ENCODE results near the gene SMIM22.

DNA sequence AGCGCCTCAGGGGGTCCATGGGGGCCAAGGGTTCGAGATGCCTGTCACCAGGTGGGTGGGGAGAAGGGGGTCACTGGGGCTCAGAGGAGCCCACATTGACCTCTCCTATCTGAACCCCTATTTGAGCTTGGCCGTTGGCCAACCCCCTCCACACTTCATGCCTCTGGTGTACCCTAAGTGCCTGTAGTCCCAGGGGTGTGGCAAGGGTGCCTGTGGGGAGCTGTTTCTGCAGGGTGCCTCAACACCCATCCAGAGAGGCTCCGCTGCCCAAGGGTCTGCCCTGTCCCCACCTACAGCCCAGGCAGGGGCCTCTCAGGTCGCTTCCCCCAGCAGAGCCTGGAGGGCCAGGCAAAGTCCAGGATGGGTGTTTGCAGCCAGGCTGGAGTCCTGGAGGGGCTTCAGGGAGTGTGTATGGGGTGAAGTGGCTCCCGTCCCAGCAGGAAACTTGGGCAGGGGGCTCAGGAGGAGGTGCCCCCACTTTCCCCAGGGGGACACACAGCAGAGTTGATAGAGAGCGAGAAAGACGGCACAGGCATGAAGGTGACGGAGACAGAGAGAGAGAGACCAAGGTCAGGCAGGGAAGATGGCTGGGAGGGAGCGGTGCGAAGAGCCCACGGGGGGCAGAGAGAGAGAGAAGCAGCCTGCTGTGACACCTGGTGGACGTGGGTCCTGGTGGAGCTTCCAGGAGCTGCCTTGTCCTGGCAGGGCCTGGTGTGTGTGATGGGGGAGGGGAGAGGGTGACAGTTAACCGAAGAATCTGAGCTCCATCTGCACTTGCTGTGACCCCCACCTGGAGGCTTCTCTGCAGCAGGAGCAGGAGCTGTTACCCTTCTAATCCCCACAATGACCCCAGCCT is 7.3 kb upstream of the SMIM22 start, which contains the start of gene SEPTIN12:
- TF ChIP-seq CTCF (conservative IDR thresholded peaks at IDR 0.05 in 1 of 2, IDR thresholded peaks at IDR 0.05 in 1 of 2; ENCODE audit: low read depth in 1 of 2, low read length in 2 of 2) (no peak), EZH2 (IDR thresholded peaks at IDR 0.05; ENCODE audit: low read length, missing control alignments) (no peak)
